Measurements from ENCODE around the gene TMEM115. TPM values are rescaled to one million over a fixed set of nuclear protein-coding genes. Genes with fewer than 3 reads are reported as not detected.
"Not testable (repeated sequence)": the region's sequence is repeated elsewhere in the genome, so short reads cannot be mapped to it uniquely, and the experiment has no call there.

The TMEM115 gene
- total RNA-seq, 6 donors from 2014 or later: 39.8 to 68.1 (median 46.5) TPM

DNA sequence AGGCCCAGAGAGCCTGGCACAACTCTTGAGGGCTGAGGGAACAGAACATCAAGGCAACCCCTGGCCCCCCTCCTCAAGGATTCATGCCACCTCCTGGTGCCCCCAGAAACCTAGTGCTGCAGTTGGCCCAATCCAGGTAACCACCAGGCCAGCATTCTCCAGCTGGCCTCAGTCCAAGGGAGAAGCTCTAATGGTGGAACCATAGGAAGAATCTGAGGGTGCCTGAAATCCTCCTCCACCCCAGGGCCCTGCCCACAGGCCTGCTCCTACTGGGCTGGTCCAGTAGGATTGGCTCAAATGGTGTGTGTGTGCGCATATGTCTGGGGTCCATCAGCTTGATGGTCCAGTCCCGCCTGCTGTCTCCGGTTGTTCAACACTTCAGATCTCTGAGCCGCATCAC lies 44.5 kb downstream of the TMEM115 start:
- Histone ChIP-seq H3K4me1 (peaks cover 63 to 73% (median 69%) of the 10 kb centered on the region in 4 donors), H3K4me3 (no peak overlapping the region), H3K27me3 (no peaks in the 10 kb centered on the region), H3K9me3 (no peaks in the 10 kb centered on the region), H3K36me3 (peaks cover 13 to 51% (median 29%) of the 10 kb centered on the region in 4 donors), H3K27ac (peak overlapping the region; percentile 37 to 97 (median 84))
- 92 to 97% methylated on average over 4 of the region's 4 CpGs for WGBS, 2 donors
- DNase-seq: no peak
- TF ChIP-seq POLR2AphosphoS5 (IDR thresholded peaks at IDR 0.05): no peak
- no peak for ATAC-seq (ENCODE audit: low FRiP score in 2 of 2)

DNA sequence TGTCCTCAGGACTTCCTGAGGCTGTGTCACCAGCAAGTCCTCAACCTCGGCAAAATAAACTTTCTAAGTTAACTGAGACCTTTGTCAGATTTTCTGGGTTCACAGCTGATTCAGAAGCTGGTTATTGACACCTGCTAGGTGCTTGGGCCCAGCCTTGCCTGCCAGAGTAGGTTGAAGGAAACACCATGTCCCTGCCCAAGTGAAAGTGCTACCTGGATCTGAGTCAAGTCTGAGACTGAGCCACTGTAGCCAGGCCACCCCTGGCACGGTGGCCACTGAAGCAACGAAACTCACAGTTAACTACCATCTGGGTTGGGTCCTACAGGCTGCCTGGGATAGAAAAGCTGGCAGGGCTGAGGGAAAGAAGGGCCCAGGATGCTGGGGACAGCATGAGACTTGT lies 45.0 kb downstream of the TMEM115 start:
- no peak for ATAC-seq (ENCODE audit: low FRiP score in 2 of 2)
- H3K27ac ChIP-seq: peak overlapping the region; percentile 37 to 97 (median 84)
- H3K27me3 ChIP-seq: no peaks in the 10 kb centered on the region
- 31 to 52% methylated on average over 3 of the region's 3 CpGs for WGBS, 2 donors
- H3K36me3 ChIP-seq: peaks cover 13 to 47% (median 24%) of the 10 kb centered on the region in 4 donors
- no peaks in the 10 kb centered on the region for H3K9me3 ChIP-seq
- H3K4me1 ChIP-seq: peaks cover 60 to 73% (median 66%) of the 10 kb centered on the region in 4 donors
- DNase-seq: peak in 1 of 2 donors; percentile 78
- TF ChIP-seq POLR2A (IDR thresholded peaks at IDR 0.05) (no peak), POLR2AphosphoS5 (IDR thresholded peaks at IDR 0.05) (no peak), EP300 (IDR thresholded peaks at IDR 0.05) (no peak)
- TF ChIP-seq, protein P1, sequence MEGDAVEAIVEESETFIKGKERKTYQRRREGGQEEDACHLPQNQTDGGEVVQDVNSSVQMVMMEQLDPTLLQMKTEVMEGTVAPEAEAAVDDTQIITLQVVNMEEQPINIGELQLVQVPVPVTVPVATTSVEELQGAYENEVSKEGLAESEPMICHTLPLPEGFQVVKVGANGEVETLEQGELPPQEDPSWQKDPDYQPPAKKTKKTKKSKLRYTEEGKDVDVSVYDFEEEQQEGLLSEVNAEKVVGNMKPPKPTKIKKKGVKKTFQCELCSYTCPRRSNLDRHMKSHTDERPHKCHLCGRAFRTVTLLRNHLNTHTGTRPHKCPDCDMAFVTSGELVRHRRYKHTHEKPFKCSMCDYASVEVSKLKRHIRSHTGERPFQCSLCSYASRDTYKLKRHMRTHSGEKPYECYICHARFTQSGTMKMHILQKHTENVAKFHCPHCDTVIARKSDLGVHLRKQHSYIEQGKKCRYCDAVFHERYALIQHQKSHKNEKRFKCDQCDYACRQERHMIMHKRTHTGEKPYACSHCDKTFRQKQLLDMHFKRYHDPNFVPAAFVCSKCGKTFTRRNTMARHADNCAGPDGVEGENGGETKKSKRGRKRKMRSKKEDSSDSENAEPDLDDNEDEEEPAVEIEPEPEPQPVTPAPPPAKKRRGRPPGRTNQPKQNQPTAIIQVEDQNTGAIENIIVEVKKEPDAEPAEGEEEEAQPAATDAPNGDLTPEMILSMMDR (IDR thresholded peaks at IDR 0.05): no peak
- no peak overlapping the region for H3K4me3 ChIP-seq

DNA sequence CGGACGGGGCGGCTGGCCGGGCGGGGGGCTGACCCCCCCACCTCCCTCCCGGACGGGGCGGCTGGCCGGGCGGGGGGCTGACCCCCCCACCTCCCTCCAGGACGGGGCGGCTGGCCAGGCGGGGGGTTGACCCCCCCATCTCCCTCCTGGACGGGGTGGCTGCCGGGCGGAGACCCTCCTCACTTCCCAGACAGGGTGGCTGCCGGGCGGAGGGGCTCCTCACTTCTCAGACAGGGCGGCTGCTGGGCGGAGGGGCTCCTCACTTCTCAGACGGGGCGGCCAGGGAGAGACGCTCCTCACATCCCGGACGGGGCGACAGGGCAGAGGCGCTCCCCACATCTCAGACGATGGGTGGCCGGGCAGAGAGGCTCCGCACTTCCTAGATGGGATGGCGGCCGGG lies 47.3 kb downstream of the TMEM115 start:
- H3K27ac ChIP-seq: peak overlapping the region in 3 of 4 donors; percentile 79 to 87 (median 83)

More for the DNA sequence above, 47.3 kb downstream of the TMEM115 start:
- not testable (repeated sequence) for H3K27me3 ChIP-seq; ATAC-seq (ENCODE audit: low FRiP score in 2 of 2); H3K9me3 ChIP-seq
- peaks cover 37 to 50% (median 43%) of the 10 kb centered on the region in 4 donors for H3K4me1 ChIP-seq
- H3K4me3 ChIP-seq: peak overlapping the region in 2 of 4 donors; percentile 31 to 50
- 84 to 100% methylated on average over 1 to 6 of the region's 32 CpGs for WGBS, 2 donors
- peak in 1 of 2 donors; percentile 63 for DNase-seq
- peaks cover under 1 to 28% (median 8%) of the 10 kb centered on the region in 4 donors for H3K36me3 ChIP-seq

Other genes starting within 250 kb of the TMEM115 start
- 10 to 100 TPM in 5 of 6 donors, 1 to 10 TPM in 1; 4.2 to 76.0 (median 27.5) TPM for gene SEMA3F, start 204.2 kb downstream of the TMEM115 start, total RNA-seq
- gene GNAT1, start 167.9 kb downstream of the TMEM115 start, total RNA-seq: under 1 TPM in 2 of 6 donors, not detected in 4; 0.10 to 0.40 TPM
- under 1 TPM in 2 of 6 donors, not detected in 4; 0.15 to 0.17 TPM for gene SLC38A3, start 154.2 kb downstream of the TMEM115 start, total RNA-seq
- gene GNAI2, start 123.3 kb downstream of the TMEM115 start, total RNA-seq: 100 to 1,000 TPM; 191 to 440 (median 295) TPM
- 100 to 1,000 TPM in 5 of 6 donors, 10 to 100 TPM in 1; 98.3 to 242 (median 122) TPM for gene SEMA3B, start 90.4 kb downstream of the TMEM115 start, total RNA-seq
- gene LSMEM2, start 80.4 kb downstream of the TMEM115 start, total RNA-seq: under 1 TPM in 2 of 6 donors, not detected in 4; 0.14 to 0.59 TPM
- 100 to 1,000 TPM in 2 of 6 donors, 10 to 100 TPM in 4; 45.4 to 126 (median 77.5) TPM for gene IFRD2, start 67.1 kb downstream of the TMEM115 start, total RNA-seq
- gene HYAL3, start 60.1 kb downstream of the TMEM115 start, total RNA-seq: 1 to 10 TPM in 5 of 6 donors, under 1 TPM in 1; 0.33 to 5.7 (median 3.1) TPM
- gene NAA80, start 60.1 kb downstream of the TMEM115 start, total RNA-seq: 10 to 100 TPM; 12.1 to 34.5 (median 15.1) TPM
- 10 to 100 TPM; 22.0 to 99.1 (median 63.0) TPM for gene HYAL1, start 55.9 kb downstream of the TMEM115 start, total RNA-seq
- 100 to 1,000 TPM; 120 to 389 (median 226) TPM for gene HYAL2, start 36.8 kb downstream of the TMEM115 start, total RNA-seq
- 10 to 100 TPM; 16.8 to 36.1 (median 25.0) TPM for gene TUSC2, start 31.3 kb downstream of the TMEM115 start, total RNA-seq
- 10 to 100 TPM; 42.7 to 78.9 (median 47.7) TPM for gene RASSF1, start 18.7 kb downstream of the TMEM115 start, total RNA-seq
- 10 to 100 TPM in 5 of 6 donors, 1 to 10 TPM in 1; 3.1 to 98.7 (median 31.5) TPM for gene ZMYND10, start 13.8 kb downstream of the TMEM115 start, total RNA-seq
- 10 to 100 TPM; 15.0 to 41.9 (median 17.3) TPM for gene NPRL2, start 8.7 kb downstream of the TMEM115 start, total RNA-seq
- gene CYB561D2, start 8.7 kb downstream of the TMEM115 start, total RNA-seq: 10 to 100 TPM; 13.2 to 35.4 (median 26.8) TPM
- gene CACNA2D2, start 144.1 kb upstream of the TMEM115 start, total RNA-seq: 100 to 1,000 TPM in 4 of 6 donors, 10 to 100 TPM in 2; 71.5 to 213 (median 113) TPM
- gene C3orf18, start 208.2 kb upstream of the TMEM115 start, total RNA-seq: 1 to 10 TPM; 4.7 to 7.5 (median 5.7) TPM
- gene HEMK1, start 210.0 kb upstream of the TMEM115 start, total RNA-seq: 10 to 100 TPM in 3 of 6 donors, 1 to 10 TPM in 3; 5.0 to 25.3 (median 9.6) TPM

Data from upper lobe of left lung (tissue), 6 donors.